Subcutaneous abdominal adipose tissue (tissue), 5 donors: ENCODE data around the gene C11orf52.

ENCODE experiments used
- H3K27ac ChIP-seq: one replicate; pipeline ENCODE4 v1.7.0; 2013; ENCODE audit warnings: low read depth, mild to moderate bottlenecking, inconsistent platforms, low read length, moderate library complexity
- H3K27me3 ChIP-seq, 5 donors: one replicate each; pipeline ENCODE4 v1.7.0; 2013; ENCODE audit warnings: low read length in 5 of 5, inconsistent platforms in 1 of 5; ENCODE audit not compliant: control insufficient read depth in 5 of 5, insufficient read depth in 4 of 5
- H3K36me3 ChIP-seq, 5 donors: one replicate each; pipeline ENCODE4 v1.7.0; 2013; ENCODE audit warnings: low read length in 5 of 5; ENCODE audit not compliant: control insufficient read depth in 5 of 5, insufficient read depth in 5 of 5
- H3K4me1 ChIP-seq, 5 donors: one replicate each; pipeline ENCODE4 v1.7.0; 2013; ENCODE audit warnings: low read length in 5 of 5, mild to moderate bottlenecking in 3 of 5, moderate library complexity in 1 of 5; ENCODE audit not compliant: control insufficient read depth in 5 of 5, insufficient read depth in 5 of 5
- H3K4me3 ChIP-seq, 5 donors: one replicate each; pipeline ENCODE4 v1.7.0; 2013; ENCODE audit warnings: low read length in 5 of 5, low read depth in 1 of 5
- H3K9ac ChIP-seq, 5 donors: one replicate each; pipeline ENCODE4 v1.7.0; 2013; ENCODE audit warnings: low read length in 5 of 5, mild to moderate bottlenecking in 4 of 5, moderate library complexity in 3 of 5
- H3K9me3 ChIP-seq, 5 donors: one replicate each; pipeline ENCODE4 v1.7.0; 2013; ENCODE audit warnings: low read length in 5 of 5; ENCODE audit not compliant: control insufficient read depth in 5 of 5
- donor health status: healthy.
- donor health status: healthy.
- donor health status: healthy.
- donor health status: healthy.
- donor health status: healthy.

Gene C11orf52

GRCh38 chr11:111963931-111964340, 45.2 kb downstream of the C11orf52 start:
- Histone ChIP-seq H3K9me3 (no peaks in the 10 kb centered on the region), H3K4me3 (no peak overlapping the region), H3K36me3 (peaks cover 0 to 7% (median 6%) of the 10 kb centered on the region in 5 donors), H3K27ac (no peak overlapping the region), H3K9ac (no peak overlapping the region), H3K4me1 (no peaks in the 10 kb centered on the region), H3K27me3 (no peaks in the 10 kb centered on the region)

- Histone ChIP-seq H3K4me3 (no peak overlapping the region), H3K27me3 (no peaks in the 10 kb centered on the region), H3K36me3 (peaks cover 0 to 14% (median 7%) of the 10 kb centered on the region in 5 donors), H3K9me3 (no peaks in the 10 kb centered on the region), H3K9ac (no peak overlapping the region), H3K27ac (no peak overlapping the region), H3K4me1 (no peaks in the 10 kb centered on the region)
These were observed 48.0 kb downstream of the C11orf52 start for GRCh38 chr11:111966678-111967077.

- Histone ChIP-seq H3K9ac (no peak overlapping the region), H3K4me1 (no peaks in the 10 kb centered on the region), H3K27ac (no peak overlapping the region), H3K4me3 (no peak overlapping the region), H3K9me3 (no peaks in the 10 kb centered on the region), H3K27me3 (no peaks in the 10 kb centered on the region), H3K36me3 (peaks cover 0 to 14% (median 9%) of the 10 kb centered on the region in 5 donors)
These were observed 48.9 kb downstream of the C11orf52 start for GRCh38 chr11:111967649-111968048.

- H3K4me3 ChIP-seq, result no peak overlapping the region
- no peak overlapping the region for H3K27ac ChIP-seq
- H3K4me1 ChIP-seq, result no peaks in the 10 kb centered on the region
- peaks cover 0 to 14% (median 9%) of the 10 kb centered on the region in 5 donors for H3K36me3 ChIP-seq
- H3K27me3 ChIP-seq, result no peaks in the 10 kb centered on the region
- no peaks in the 10 kb centered on the region for H3K9me3 ChIP-seq
- no peak overlapping the region for H3K9ac ChIP-seq
These were observed 50.6 kb downstream of the C11orf52 start for GRCh38 chr11:111969344-111969743.

GRCh38 chr11:111974446-111974845, 55.7 kb downstream of the C11orf52 start:
- Histone ChIP-seq H3K4me3 (no peak overlapping the region), H3K9me3 (no peaks in the 10 kb centered on the region), H3K9ac (no peak overlapping the region), H3K36me3 (peaks cover 0 to 9% (median 4%) of the 10 kb centered on the region in 5 donors), H3K27me3 (peaks cover 0 to 3% (median 0%) of the 10 kb centered on the region in 5 donors), H3K27ac (peak overlapping the region; percentile 82), H3K4me1 (peaks cover 0 to 40% (median 33%) of the 10 kb centered on the region in 5 donors)

GRCh38 chr11:111975076-111975806, 56.5 kb downstream of the C11orf52 start:
- Histone ChIP-seq H3K4me3 (no peak overlapping the region), H3K27ac (peak overlapping the region; percentile 82), H3K9ac (no peak overlapping the region), H3K9me3 (no peaks in the 10 kb centered on the region), H3K27me3 (peaks cover 0 to 3% (median 0%) of the 10 kb centered on the region in 5 donors), H3K36me3 (peaks cover 0 to 2% (median 0%) of the 10 kb centered on the region in 5 donors), H3K4me1 (peaks cover 0 to 40% (median 33%) of the 10 kb centered on the region in 5 donors)

- H3K27me3 ChIP-seq, result peaks cover 0 to 3% (median 0%) of the 10 kb centered on the region in 5 donors
- H3K27ac ChIP-seq, result peak overlapping the region; percentile 82
- peak overlapping the region in 4 of 5 donors; percentile 62 to 81 (median 66) for H3K9ac ChIP-seq
- H3K9me3 ChIP-seq, result no peaks in the 10 kb centered on the region
- H3K4me1 ChIP-seq, result peaks cover 0 to 40% (median 33%) of the 10 kb centered on the region in 5 donors
- H3K36me3 ChIP-seq, result peaks cover 2 to 9% (median 7%) of the 10 kb centered on the region in 5 donors
- H3K4me3 ChIP-seq, result peak overlapping the region; percentile 16 to 75 (median 69)
These were observed 57.5 kb downstream of the C11orf52 start for GRCh38 chr11:111976119-111976766.
